Esophagus (tissue), 2 donors: ENCODE measurements around the gene TEX12. TPM values are rescaled to one million over a fixed set of nuclear protein-coding genes. Genes with fewer than 3 reads are reported as not detected.

ENCODE experiments used
- H3K27ac ChIP-seq, 2 donors: one replicate each; pipeline ENCODE4 v1.5.1; 2013; ENCODE audit warnings: low read depth in 2 of 2, mild to moderate bottlenecking in 2 of 2, inconsistent platforms in 1 of 2, low read length in 1 of 2, moderate library complexity in 1 of 2
- H3K27me3 ChIP-seq, 2 donors: one replicate each; pipeline ENCODE4 v1.6.1; 2013; ENCODE audit warnings: low read length in 2 of 2, control low read depth in 1 of 2, mild to moderate bottlenecking in 1 of 2; ENCODE audit not compliant: insufficient read depth in 2 of 2, control insufficient read depth in 1 of 2
- H3K36me3 ChIP-seq, 2 donors: one replicate each; pipeline ENCODE4 v1.6.1; 2013; ENCODE audit warnings: low read length in 1 of 2; ENCODE audit not compliant: control insufficient read depth in 2 of 2, insufficient read depth in 2 of 2
- H3K4me1 ChIP-seq, 2 donors: one replicate each; pipeline ENCODE4 v1.6.1; 2013; ENCODE audit warnings: low read length in 1 of 2; ENCODE audit not compliant: control insufficient read depth in 2 of 2, insufficient read depth in 2 of 2
- H3K4me3 ChIP-seq, 2 donors: one replicate each; pipeline ENCODE4 v1.5.1; 2013; ENCODE audit warnings: low read length in 2 of 2, mild to moderate bottlenecking in 2 of 2, low read depth in 1 of 2, moderate library complexity in 1 of 2
- H3K9me3 ChIP-seq, 2 donors: one replicate each; pipeline ENCODE4 v1.6.1; 2013; ENCODE audit warnings: mild to moderate bottlenecking in 2 of 2, low read depth in 1 of 2, low read length in 1 of 2, moderate library complexity in 1 of 2; ENCODE audit not compliant: control insufficient read depth in 2 of 2, insufficient read depth in 1 of 2
- WGBS, 2 donors: extraction: QIAGEN DNeasy Blood & Tissue Kit; methylation state at CpG; one replicate each; pipeline ENCODE4 v1.1.7; 2013; 5-methylcytosine and 5-hydroxymethylcytosine counted together
- polyA plus RNA-seq, 2 donors: library from polyadenylated mRNA; stranded (reverse); fragments of 200-250 nt; gene quantifications; one replicate each; pipeline ENCODE4 v1.2.3, GENCODE V29; 2013
- donor health status: healthy with polysubstance abuse.
- donor health status: Bipolar disorder and iron deficiency.

TEX12 gene
- polyA plus RNA-seq, 2 donors: 0.11 to 0.12 TPM

- 43 to 44% methylated on average over 6 of the region's 6 CpGs for WGBS, 2 donors
- Histone ChIP-seq H3K27ac (peak overlapping the region; percentile 82 to 93), H3K27me3 (no peaks in the 10 kb centered on the region)
Measured at GRCh38 chr11:112162761-112163546, 4.2 kb upstream of the TEX12 start.

GRCh38 chr11:112163875-112164685, 3.1 kb upstream of the TEX12 start, which contains the start of gene IL18:
TSS of gene IL18 (minus strand) at chr11:112164094. CDS start at chr11:112155053, 9,041 bp downstream.
- Histone ChIP-seq H3K4me3 (peak within 1 kb of the TSS; percentile 53 to 69), H3K9me3 (no peaks in the 10 kb centered on the region), H3K27ac (peak within 1 kb of the TSS; percentile 92 to 93), H3K4me1 (peaks cover 2% of the 10 kb centered on the region in 2 donors), H3K27me3 (no peaks in the 10 kb centered on the region), H3K36me3 (no peaks in the 10 kb centered on the region)
- WGBS, 2 donors: 33 to 40% methylated on average over 12 of the region's 12 CpGs

More at GRCh38 chr11:112162761-112163546, 4.2 kb upstream of the TEX12 start:
- Histone ChIP-seq H3K9me3 (no peaks in the 10 kb centered on the region), H3K36me3 (no peaks in the 10 kb centered on the region), H3K4me1 (peaks cover 2% of the 10 kb centered on the region in 2 donors), H3K4me3 (peak overlapping the region in 1 of 2 donors; percentile 69)

GRCh38 chr11:112165049-112165448, 2.1 kb upstream of the TEX12 start:
- Histone ChIP-seq H3K4me1 (peaks cover 2% of the 10 kb centered on the region in 2 donors), H3K27me3 (no peaks in the 10 kb centered on the region), H3K9me3 (no peaks in the 10 kb centered on the region), H3K4me3 (no peak overlapping the region), H3K27ac (no peak overlapping the region), H3K36me3 (no peaks in the 10 kb centered on the region)
- WGBS, 2 donors: 64 to 76% methylated on average over 3 of the region's 3 CpGs

- WGBS, 2 donors: 36 to 58% methylated on average over 8 of the region's 8 CpGs
- H3K4me1 ChIP-seq: peaks cover under 1 to 2% of the 10 kb centered on the region in 2 donors
- peak overlapping the region; percentile 7 to 35 for H3K27ac ChIP-seq
- no peaks in the 10 kb centered on the region for H3K9me3 ChIP-seq
- H3K36me3 ChIP-seq: no peaks in the 10 kb centered on the region
- no peaks in the 10 kb centered on the region for H3K27me3 ChIP-seq
- H3K4me3 ChIP-seq: no peak overlapping the region
Measured at GRCh38 chr11:112166562-112166961, 610 bp upstream of the TEX12 start.

- no peaks in the 10 kb centered on the region for H3K27me3 ChIP-seq
- 54 to 55% methylated on average over 2 of the region's 2 CpGs for WGBS, 2 donors
Measured at GRCh38 chr11:112172362-112172994, 5.3 kb downstream of the TEX12 start.

GRCh38 chr11:112173152-112173551, 6.0 kb downstream of the TEX12 start:
- H3K27ac ChIP-seq: no peak overlapping the region
- H3K9me3 ChIP-seq: no peaks in the 10 kb centered on the region
- no peaks in the 10 kb centered on the region for H3K36me3 ChIP-seq
- 76 to 78% methylated on average over 3 of the region's 3 CpGs for WGBS, 2 donors
- H3K4me1 ChIP-seq: no peaks in the 10 kb centered on the region
- no peaks in the 10 kb centered on the region for H3K27me3 ChIP-seq
- no peak overlapping the region for H3K4me3 ChIP-seq

More at GRCh38 chr11:112172362-112172994, 5.3 kb downstream of the TEX12 start:
- Histone ChIP-seq H3K4me1 (no peaks in the 10 kb centered on the region), H3K9me3 (no peaks in the 10 kb centered on the region), H3K4me3 (no peak overlapping the region), H3K27ac (no peak overlapping the region), H3K36me3 (no peaks in the 10 kb centered on the region)

GRCh38 chr11:112174789-112175598, 7.8 kb downstream of the TEX12 start, which contains the start of gene BCO2:
TSS of gene BCO2 (plus strand) at chr11:112175512. CDS start at chr11:112175602, 90 bp downstream.
- peak within 1 kb of the TSS; percentile 35 to 41 for H3K4me3 ChIP-seq
- H3K4me1 ChIP-seq: no peaks in the 10 kb centered on the region
- no peaks in the 10 kb centered on the region for H3K36me3 ChIP-seq
- no peaks in the 10 kb centered on the region for H3K9me3 ChIP-seq
- WGBS, 2 donors: 5 to 6% methylated on average over 11 of the region's 11 CpGs
- H3K27me3 ChIP-seq: no peaks in the 10 kb centered on the region
- H3K27ac ChIP-seq: peak within 1 kb of the TSS; percentile 29 to 74

- Histone ChIP-seq H3K27ac (peak overlapping the region; percentile 29 to 74), H3K9me3 (no peaks in the 10 kb centered on the region), H3K4me3 (peak overlapping the region; percentile 35 to 41), H3K4me1 (no peaks in the 10 kb centered on the region), H3K27me3 (no peaks in the 10 kb centered on the region), H3K36me3 (no peaks in the 10 kb centered on the region)
- 13 to 18% methylated on average over 4 of the region's 4 CpGs for WGBS, 2 donors
Measured at GRCh38 chr11:112175599-112175952, 8.4 kb downstream of the TEX12 start.
